Raji (cell line): Measurements from ENCODE around the gene AVEN.

Experiments used
- POLR2A ChIP-seq: IDR thresholded peaks from 2 replicates; pipeline ENCODE4 v1.6.1; 2011; ENCODE audit warnings: low read depth, low read length, control low read depth; ENCODE audit not compliant: insufficient read depth

The AVEN gene

DNA sequence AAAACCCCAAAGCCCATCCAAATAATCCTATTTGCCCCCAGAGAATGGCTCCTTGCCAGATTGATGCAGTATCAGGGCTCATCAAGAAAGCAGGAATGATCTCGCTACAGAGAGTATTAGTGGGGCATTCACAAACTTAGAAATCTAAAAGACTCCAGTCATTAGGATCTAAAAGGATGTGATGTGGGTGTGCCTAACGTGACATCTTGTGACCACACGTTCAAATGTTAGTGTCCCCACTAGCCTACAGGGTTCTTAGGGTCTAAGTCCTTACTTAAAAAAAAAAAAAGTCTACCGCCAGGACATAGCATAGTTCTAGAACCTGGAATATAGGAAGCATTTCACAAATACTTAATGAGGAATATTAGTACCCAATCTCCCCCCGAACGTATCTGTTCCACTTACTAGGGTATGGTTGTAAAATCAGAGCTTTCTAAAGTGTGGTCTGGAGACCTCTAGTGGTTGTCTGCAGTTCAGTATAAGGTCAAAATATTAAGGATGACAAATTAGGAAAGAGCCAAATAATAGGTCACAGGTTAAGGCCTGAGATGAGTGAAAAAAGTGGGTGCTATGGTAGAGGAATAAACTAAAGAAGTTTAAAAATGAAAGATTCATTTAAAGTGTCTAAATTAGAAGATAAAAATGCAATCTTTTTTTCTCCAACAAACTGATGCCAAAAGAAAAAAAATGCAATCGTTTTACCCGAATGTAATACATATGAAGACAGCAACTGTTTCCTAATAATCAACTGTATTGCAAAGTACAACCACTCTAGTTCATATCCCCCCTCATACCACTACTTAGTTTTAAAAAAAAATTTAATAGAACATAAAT lies 75.0 kb downstream of the AVEN start:
- no peak for TF ChIP-seq POLR2A

DNA sequence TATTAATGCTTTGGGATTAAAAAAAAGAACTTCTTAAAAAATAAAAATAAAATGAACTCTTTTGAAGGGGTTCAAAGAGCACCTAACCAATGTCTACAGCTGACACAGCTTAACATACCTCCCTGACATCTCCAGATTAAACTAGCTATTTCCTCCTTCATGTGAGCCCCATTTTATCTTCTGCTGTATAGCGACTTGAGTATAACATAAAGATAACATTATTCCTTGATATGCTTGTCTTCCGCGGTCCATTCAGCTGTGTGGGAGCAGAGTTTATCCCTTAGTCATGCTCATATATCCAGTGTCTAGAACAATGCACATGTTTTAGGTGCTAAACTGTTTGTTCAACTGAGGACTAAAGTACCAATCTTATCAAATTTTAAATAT lies 78.5 kb downstream of the AVEN start:
- TF ChIP-seq POLR2A: no peak

DNA sequence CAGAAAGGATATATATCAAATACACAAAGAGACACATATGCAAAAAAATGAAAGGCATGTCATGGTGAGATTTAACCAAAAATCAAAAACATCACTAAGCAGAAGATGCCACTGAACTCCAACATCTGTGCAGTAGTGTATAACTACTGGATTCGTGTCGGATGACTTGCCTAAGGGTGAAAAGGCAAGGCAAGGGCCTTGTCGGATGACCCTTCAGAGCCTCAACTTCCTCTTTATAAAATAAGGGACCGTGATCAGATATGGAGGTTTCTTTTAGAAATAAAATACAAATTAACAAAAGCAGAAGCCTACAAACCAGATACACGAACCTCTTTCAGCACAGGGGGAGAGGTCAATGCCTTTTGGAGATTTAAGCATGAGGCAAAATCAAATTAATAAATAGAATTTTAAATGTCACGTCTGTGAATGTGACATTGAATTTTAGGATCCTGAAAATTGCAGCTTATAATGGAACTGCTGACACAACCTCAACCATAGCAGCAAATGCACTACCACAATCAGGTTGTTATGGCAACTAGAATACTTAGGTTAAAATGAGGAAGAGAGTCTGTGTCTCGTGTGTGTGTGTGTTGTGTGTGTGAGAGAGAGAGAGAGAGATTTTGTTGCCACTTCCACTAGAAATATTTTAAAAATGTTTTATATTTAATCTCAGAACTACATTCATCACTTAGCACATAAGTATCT lies 79.0 kb downstream of the AVEN start:
- no peak for TF ChIP-seq POLR2A

DNA sequence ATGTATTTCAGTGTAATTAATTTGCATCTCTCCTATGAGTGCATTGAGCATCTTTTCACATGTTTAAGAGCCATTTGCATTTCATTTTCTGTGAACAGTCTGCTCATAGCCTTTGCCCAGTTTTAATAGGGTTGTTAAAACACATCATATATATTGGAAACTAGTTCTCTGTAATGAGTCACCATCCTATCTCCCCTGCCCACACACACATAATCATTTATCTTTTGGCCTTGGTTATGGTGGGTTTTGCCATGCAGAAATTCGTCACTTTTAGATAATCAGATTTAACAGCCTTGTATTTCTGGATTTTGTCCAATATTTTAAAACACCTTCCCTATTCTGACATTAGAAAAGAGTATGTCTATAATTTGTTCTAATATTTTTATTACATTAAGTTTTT lies 82.6 kb downstream of the AVEN start:
- no peak for TF ChIP-seq POLR2A

DNA sequence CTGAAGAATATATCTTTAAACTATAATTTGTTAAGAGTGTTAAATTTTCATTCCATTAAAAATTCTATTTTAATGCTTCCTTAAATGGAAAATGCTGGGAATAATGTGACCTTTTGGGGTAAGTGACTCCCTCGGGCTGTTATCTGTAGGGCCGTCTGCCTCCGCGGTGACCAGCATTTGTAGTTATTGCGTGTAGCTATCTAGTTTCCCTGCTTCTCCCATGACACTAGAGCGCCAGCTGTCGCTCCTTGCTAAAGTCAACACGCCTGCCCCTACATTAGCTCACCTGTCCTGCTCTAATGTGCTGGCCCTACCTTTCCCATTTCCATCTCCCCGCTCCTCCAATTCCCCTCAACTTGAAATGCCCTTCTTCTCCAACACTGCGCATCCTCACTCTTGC lies 83.1 kb downstream of the AVEN start:
- no peak for TF ChIP-seq POLR2A

DNA sequence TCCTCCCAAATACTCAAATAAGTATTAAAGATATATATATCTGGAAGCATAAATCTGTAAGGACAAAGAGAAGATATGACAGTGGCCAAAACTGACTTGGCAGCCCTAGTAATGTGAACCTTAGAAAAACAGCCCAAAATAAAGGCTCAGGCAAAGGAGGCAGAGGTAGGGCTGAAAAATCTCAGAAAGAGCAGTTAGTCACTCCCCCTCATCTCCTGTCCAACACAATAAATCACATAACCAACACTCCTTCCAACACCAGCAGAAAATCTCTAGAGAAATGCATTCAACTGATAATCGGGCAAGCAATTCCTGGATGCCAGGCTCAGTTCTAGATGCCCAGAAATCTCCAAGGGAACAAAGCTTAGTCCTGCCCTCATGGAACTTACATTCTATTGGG lies 92.9 kb downstream of the AVEN start:
- no peak for TF ChIP-seq POLR2A

DNA sequence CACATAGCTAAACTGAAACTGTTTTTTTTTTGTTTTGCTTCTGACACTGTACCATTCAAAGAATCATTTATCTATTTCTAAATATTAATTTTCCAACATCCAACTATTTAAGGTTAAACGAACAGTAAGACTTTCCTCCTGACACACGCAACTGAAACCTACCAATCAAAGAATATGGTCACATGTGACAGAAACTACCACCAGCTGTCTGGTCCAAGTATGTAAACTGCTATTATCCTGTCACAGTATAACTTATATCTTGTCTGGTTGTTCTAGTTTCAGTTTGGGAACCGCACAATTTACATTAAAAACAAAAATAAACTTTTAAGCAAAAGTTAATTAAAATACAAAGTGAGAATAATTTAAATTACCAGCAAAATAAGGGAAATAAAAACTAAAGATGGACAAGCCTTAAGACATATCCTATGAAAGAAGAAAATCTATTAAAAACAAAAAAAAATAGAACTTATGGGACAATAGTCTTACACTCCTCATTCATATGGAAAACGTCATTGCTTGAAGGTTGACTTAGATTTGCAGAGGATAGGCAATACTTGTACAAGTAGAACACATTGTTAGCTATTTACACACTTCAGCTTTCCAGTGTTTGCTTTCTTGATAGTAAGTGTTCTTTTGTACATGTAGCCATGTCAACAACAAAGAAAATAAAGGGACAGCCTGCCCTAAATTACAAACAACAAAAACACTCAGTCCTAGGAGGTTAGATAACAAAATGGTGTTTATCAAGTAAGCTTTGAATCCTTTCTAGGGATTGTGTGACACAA lies 97.5 kb downstream of the AVEN start:
- TF ChIP-seq POLR2A: no peak

DNA sequence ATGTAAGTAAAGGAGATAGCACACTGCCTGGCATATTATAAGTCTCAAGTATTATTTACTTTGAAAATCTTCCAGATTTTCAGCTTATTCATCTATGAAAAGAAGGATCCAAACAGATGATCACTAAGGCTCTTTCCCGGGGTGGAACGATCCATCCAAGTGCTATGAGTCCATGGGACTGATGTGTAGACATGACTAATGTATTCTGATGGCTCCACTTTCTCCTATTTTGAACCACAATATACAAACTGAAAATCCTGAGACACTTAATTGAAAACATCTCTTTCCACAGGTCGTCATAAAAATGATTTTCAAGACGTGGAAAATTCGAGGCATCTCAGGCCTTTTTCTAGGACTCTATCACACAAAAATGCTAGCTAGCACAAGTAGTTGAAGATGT lies 104.1 kb downstream of the AVEN start:
- TF ChIP-seq POLR2A: no peak

DNA sequence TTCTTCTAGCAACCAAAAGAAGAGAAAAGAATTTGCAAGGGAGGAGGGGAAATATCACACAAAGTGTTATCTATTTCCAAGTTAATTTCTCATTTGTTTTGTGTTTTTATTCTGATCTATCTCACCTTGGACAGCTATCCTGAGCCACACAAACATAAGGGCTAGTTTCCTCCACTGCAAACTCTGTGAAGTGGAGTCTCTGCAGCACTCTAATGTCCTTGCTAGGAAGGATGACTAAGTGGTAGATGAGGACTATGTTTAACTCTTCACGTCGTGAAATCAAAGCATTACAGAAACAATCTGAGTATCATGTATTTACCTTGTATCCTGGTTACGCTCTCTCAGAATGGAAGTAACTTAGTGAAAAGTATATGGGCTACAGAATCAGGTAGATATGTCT lies 104.6 kb downstream of the AVEN start:
- no peak for TF ChIP-seq POLR2A

DNA sequence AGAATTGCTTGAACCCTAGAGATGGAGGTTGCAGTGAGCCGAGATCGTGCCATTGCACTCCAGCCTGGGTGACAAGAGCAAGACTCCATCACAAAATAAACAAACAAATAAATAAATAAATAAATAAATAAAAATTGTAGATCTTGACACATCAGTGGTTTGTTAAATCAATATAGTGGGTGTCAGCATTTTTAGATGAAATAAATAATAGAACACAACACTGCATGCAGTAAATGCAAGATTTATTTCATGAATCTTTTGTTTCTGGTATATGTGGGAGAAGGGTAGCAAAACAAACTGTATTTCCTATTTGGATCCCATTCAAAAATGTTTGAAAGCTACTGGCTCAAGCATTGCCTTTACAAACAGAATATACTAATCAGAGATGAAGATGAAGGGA lies 106.3 kb downstream of the AVEN start:
- TF ChIP-seq POLR2A: no peak

DNA sequence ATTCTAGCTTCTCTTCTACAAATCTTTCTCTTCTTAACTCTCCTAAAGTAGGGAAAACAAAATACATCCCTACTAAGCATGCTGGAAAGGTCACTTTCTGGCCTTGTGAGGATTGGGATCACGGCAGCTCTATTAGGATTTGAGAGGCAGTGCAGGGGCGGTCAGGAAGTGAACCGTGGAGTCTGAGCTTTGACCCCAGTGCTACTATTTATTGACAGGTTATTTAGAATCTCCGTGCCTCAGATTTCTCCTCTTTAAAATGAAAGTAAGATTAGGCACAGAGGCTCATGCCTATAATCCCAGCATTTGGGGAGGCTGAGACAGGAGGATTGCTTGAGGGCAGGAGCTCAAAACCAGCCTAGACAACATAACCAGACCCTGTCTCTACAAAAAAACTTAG lies 112.7 kb downstream of the AVEN start:
- no peak for TF ChIP-seq POLR2A

DNA sequence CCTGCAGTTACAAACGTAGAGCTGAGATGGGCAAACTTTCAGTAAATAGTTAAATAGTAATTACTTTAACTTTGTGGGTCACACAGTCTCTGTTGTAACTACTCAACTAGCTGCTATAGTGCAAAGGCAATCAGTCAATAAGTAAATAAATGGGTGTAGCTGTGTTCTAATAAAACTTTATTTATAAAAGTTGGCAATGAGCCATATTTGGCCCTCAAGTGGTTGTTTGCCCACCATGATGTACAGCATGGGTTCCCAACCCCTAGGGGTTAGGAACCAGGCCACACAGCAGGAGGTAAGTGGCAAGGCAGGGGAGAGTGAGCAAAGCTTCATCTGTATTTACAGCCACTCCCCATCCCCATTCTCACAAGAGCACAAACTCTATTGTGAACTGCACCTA lies 115.6 kb downstream of the AVEN start:
- TF ChIP-seq POLR2A: no peak

DNA sequence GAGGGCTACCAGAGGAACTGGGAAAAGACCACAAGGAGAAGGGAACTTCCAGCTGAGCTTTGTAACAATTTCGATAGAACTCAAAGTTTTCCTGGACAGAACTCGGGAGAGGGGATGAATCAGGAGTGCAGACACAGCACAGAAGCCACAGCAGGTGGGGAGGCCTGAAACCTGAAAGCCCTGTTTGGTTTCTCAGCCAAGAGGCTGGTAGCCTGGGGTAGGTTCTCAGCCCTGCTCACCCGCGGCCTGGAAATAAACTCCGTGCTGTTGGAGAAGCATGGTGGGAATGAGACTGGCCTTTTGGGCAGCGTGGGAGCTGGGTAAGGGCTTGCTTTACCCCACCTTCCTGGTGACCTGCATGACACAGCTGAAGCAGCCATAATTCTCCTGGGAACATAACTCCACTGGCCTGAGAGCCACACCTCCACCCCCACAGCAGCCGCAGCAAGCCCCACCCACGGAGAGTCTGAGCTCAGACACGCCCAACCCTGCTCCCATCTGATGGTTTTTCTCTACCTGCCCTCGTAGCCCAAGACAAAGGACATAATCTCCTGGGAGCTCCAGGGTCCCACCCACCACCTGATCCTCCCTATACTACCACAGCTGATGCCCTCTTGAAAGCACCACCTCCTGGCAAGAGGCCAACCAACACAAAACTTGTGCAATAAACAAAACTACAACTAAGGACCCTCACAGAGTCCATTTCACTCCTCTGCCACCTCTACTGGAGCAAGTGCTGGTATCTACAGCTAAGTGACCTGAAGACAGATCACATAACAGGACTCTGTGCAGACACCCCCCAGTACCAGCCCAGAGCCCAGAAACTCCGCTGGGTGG lies 123.2 kb downstream of the AVEN start:
- no peak for TF ChIP-seq POLR2A

DNA sequence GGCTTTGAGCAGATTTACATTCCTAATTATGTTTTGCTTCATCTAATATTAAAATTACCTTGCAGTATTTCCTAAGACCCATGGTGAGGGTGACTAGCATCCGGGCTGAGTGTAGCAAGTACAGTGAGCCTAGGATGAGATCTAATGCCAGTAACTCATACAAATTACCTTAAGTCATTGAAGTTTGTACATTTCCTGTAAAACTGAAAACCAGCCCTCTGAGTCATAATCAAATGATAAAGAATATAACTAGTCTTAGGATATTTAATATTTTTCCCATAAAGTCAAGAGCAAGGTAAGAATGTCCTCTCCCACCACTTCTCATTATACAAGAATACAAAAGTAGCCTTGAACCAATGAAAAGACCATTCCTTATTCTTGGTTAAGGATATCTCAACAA lies 125.5 kb downstream of the AVEN start:
- no peak for TF ChIP-seq POLR2A

DNA sequence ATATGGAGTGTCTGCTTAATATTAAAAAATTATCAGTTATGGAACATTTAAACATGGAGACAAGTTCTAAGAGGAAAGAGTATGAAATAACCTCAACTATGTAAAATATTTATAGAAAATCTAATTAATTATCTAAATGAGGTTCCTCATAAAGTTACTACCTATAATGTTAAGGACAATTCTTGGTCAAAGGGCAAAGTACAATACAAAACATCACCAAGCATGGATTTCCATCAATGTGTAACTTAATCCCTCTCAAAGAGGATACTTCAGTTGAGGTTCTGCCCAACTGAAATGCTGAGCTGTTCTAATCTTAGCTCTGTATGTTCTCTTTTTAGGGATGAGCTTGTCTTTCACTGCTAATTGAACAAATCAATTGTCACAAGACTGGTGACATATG lies 126.7 kb downstream of the AVEN start:
- no peak for TF ChIP-seq POLR2A
